Measurements from ENCODE around the gene LILRA5. TPM values are rescaled to one million over a fixed set of nuclear protein-coding genes. Genes with fewer than 3 reads are reported as not detected.
"Not testable (repeated sequence)": the region's sequence is repeated elsewhere in the genome, so short reads cannot be mapped to it uniquely, and the experiment has no call there.

The LILRA5 gene
- total RNA-seq, 1 experiment from 2014 or later, result not detected

- H3K27me3 ChIP-seq; H3K4me1 ChIP-seq; H3K27ac ChIP-seq; H3K9me3 ChIP-seq (replicated peaks); H3K4me3 ChIP-seq; DNase-seq; H3K36me3 ChIP-seq: not testable (repeated sequence)
Observed at GRCh38 chr19:54278571-54279195, 34.3 kb downstream of the LILRA5 start.

GRCh38 chr19:54278056-54278455, 34.9 kb downstream of the LILRA5 start:
- not testable (repeated sequence) for H3K9me3 ChIP-seq (replicated peaks); H3K4me1 ChIP-seq; H3K27me3 ChIP-seq; H3K36me3 ChIP-seq; DNase-seq; H3K4me3 ChIP-seq; H3K27ac ChIP-seq

- not testable (repeated sequence) for DNase-seq; H3K36me3 ChIP-seq; H3K4me3 ChIP-seq; H3K27ac ChIP-seq; H3K27me3 ChIP-seq; H3K4me1 ChIP-seq; H3K9me3 ChIP-seq (replicated peaks)
Observed at GRCh38 chr19:54277111-54277615, 35.8 kb downstream of the LILRA5 start.

GRCh38 chr19:54275951-54276350, 37.0 kb downstream of the LILRA5 start:
- Histone ChIP-seq H3K4me3 (no peak overlapping the region), H3K9me3 (replicated peaks) (no peaks in the 10 kb centered on the region), H3K4me1 (no peaks in the 10 kb centered on the region), H3K27ac (no peak overlapping the region), H3K27me3 (no peaks in the 10 kb centered on the region), H3K36me3 (no peaks in the 10 kb centered on the region)
- peak in 1 of 2 experiments; percentile 12 for DNase-seq

GRCh38 chr19:54274516-54274915, 38.5 kb downstream of the LILRA5 start:
- H3K27me3 ChIP-seq; H3K27ac ChIP-seq; DNase-seq; H3K36me3 ChIP-seq; H3K4me3 ChIP-seq; H3K4me1 ChIP-seq; H3K9me3 ChIP-seq (replicated peaks): not testable (repeated sequence)

GRCh38 chr19:54273821-54274220, 39.1 kb downstream of the LILRA5 start:
- no peaks in the 10 kb centered on the region for H3K36me3 ChIP-seq
- no peak overlapping the region for H3K4me3 ChIP-seq
- no peaks in the 10 kb centered on the region for H3K9me3 ChIP-seq (replicated peaks)
- H3K27me3 ChIP-seq, result peaks cover 6% of the 10 kb centered on the region; the same call in 1 of the 2 replicates
- DNase-seq, result no peak
- H3K4me1 ChIP-seq, result no peaks in the 10 kb centered on the region
- no peak overlapping the region for H3K27ac ChIP-seq

- not testable (repeated sequence) for H3K27me3 ChIP-seq; H3K4me3 ChIP-seq; DNase-seq; H3K4me1 ChIP-seq; H3K36me3 ChIP-seq; H3K27ac ChIP-seq; H3K9me3 ChIP-seq (replicated peaks)
Observed at GRCh38 chr19:54272181-54272580, 40.8 kb downstream of the LILRA5 start.

GRCh38 chr19:54271587-54271986, 41.4 kb downstream of the LILRA5 start:
- not testable (repeated sequence) for H3K9me3 ChIP-seq (replicated peaks); H3K4me1 ChIP-seq; H3K36me3 ChIP-seq; H3K27ac ChIP-seq; DNase-seq; H3K27me3 ChIP-seq; H3K4me3 ChIP-seq

- H3K4me1 ChIP-seq, result no peaks in the 10 kb centered on the region
- H3K27ac ChIP-seq, result no peak overlapping the region
- no peak overlapping the region for H3K4me3 ChIP-seq
- DNase-seq, result no peak
- no peaks in the 10 kb centered on the region for H3K9me3 ChIP-seq (replicated peaks)
- H3K36me3 ChIP-seq, result no peaks in the 10 kb centered on the region
- peaks cover 6% of the 10 kb centered on the region; the same call in 1 of the 2 replicates for H3K27me3 ChIP-seq
Observed at GRCh38 chr19:54271106-54271505, 41.9 kb downstream of the LILRA5 start.

- Histone ChIP-seq H3K27ac (no peak overlapping the region), H3K27me3 (peaks cover 6% of the 10 kb centered on the region; the same call in 1 of the 2 replicates), H3K4me1 (no peaks in the 10 kb centered on the region), H3K4me3 (no peak overlapping the region), H3K36me3 (no peaks in the 10 kb centered on the region), H3K9me3 (replicated peaks) (no peaks in the 10 kb centered on the region)
- DNase-seq, result no peak
Observed at GRCh38 chr19:54268936-54269335, 44.0 kb downstream of the LILRA5 start.

GRCh38 chr19:54266133-54266532, 46.8 kb downstream of the LILRA5 start:
- no peaks in the 10 kb centered on the region for H3K36me3 ChIP-seq
- H3K9me3 ChIP-seq (replicated peaks), result no peaks in the 10 kb centered on the region
- peak; percentile 68 to 81 for DNase-seq
- no peak overlapping the region for H3K27ac ChIP-seq
- peaks cover 6% of the 10 kb centered on the region; the same call in 1 of the 2 replicates for H3K27me3 ChIP-seq
- no peak overlapping the region for H3K4me3 ChIP-seq
- no peaks in the 10 kb centered on the region for H3K4me1 ChIP-seq

- Histone ChIP-seq H3K27ac (no peak overlapping the region), H3K4me3 (no peak overlapping the region), H3K27me3 (peaks cover 9% of the 10 kb centered on the region), H3K9me3 (replicated peaks) (no peaks in the 10 kb centered on the region), H3K36me3 (no peaks in the 10 kb centered on the region), H3K4me1 (no peaks in the 10 kb centered on the region)
- no peak for DNase-seq
Observed at GRCh38 chr19:54262470-54262869, 50.5 kb downstream of the LILRA5 start.

- Histone ChIP-seq H3K27ac (no peak overlapping the region), H3K9me3 (replicated peaks) (no peaks in the 10 kb centered on the region), H3K36me3 (no peaks in the 10 kb centered on the region), H3K4me3 (no peak overlapping the region), H3K4me1 (no peaks in the 10 kb centered on the region), H3K27me3 (peaks cover 13% of the 10 kb centered on the region)
- DNase-seq, result peak in 1 of 2 experiments; percentile 15
Observed at GRCh38 chr19:54262066-54262465, 50.9 kb downstream of the LILRA5 start.

- no peaks in the 10 kb centered on the region for H3K9me3 ChIP-seq (replicated peaks)
- no peak within 1 kb of the TSS for H3K4me3 ChIP-seq
- H3K4me1 ChIP-seq, result no peaks in the 10 kb centered on the region
- peaks cover 44% of the 10 kb centered on the region for H3K27me3 ChIP-seq
- H3K27ac ChIP-seq, result no peak within 1 kb of the TSS
- no peak for DNase-seq
- no peaks in the 10 kb centered on the region for H3K36me3 ChIP-seq
Observed at GRCh38 chr19:54257116-54257480, 55.9 kb downstream of the LILRA5 start, which contains the start of gene LILRB5. TSS of gene LILRB5 (minus strand) at chr19:54257273. CDS start at chr19:54257193, 80 bp downstream.

Measured in SJCRH30 (cell line).